Kidney epithelial cell (primary cell): Measurements from ENCODE around the gene ERCC3. TPM values are rescaled to one million over a fixed set of nuclear protein-coding genes. Genes with fewer than 3 reads are reported as not detected.

ENCODE experiments used
- DNase-seq: peaks from one replicate; pipeline ENCODE4 v3.0.0-alpha.2; 2010; ENCODE audit warnings: low read depth
- H3K27me3 ChIP-seq: 2 replicates; pipeline ENCODE4 v1.6.0; 2011; ENCODE audit warnings: low read length; ENCODE audit not compliant: control insufficient read depth, insufficient read depth
- H3K36me3 ChIP-seq: 2 replicates; pipeline ENCODE4 v1.5.1; 2011; ENCODE audit warnings: low read length; ENCODE audit not compliant: control insufficient read depth, insufficient read depth
- H3K4me3 ChIP-seq: 2 replicates; pipeline ENCODE4 v1.5.1; 2011; ENCODE audit warnings: low read depth, mild to moderate bottlenecking, control low read depth, low read length
- CTCF ChIP-seq: IDR thresholded peaks from 2 replicates; pipeline ENCODE4 v1.5.1; 2011; ENCODE audit warnings: mild to moderate bottlenecking, moderate library complexity, low read length, control low read depth, inconsistent platforms; ENCODE audit not compliant: insufficient read depth, poor library complexity, severe bottlenecking
- total RNA-seq: library from RNA; depleted of rRNA; stranded (reverse); fragments of >200 nt; gene quantifications from 2 replicates; pipeline ENCODE4 v1.2.3, GENCODE V29; 2015

The ERCC3 gene
- total RNA-seq: 31.5 and 34.9 TPM in 2 replicates

GRCh38 chr2:127293748-127294562 lies at the start of gene ERCC3:
TSS of gene ERCC3 (minus strand) at chr2:127294144. CDS start at chr2:127294081, 63 bp downstream.
- H3K27me3 ChIP-seq: no peaks in the 10 kb centered on the region
- TF ChIP-seq CTCF: no peak
- H3K4me3 ChIP-seq: peak within 1 kb of the TSS; percentile 86
- H3K36me3 ChIP-seq: peaks cover 7% of the 10 kb centered on the region
- DNase-seq: peak; percentile 39

- H3K36me3 ChIP-seq: no peaks in the 10 kb centered on the region
- no peaks in the 10 kb centered on the region for H3K27me3 ChIP-seq
- no peak for TF ChIP-seq CTCF
- H3K4me3 ChIP-seq: no peak overlapping the region
- DNase-seq: no peak
Observed at GRCh38 chr2:127343277-127343676, 49.3 kb upstream of the ERCC3 start.

GRCh38 chr2:127342101-127342500 lies 48.2 kb upstream of the ERCC3 start:
- Histone ChIP-seq H3K27me3 (no peaks in the 10 kb centered on the region), H3K36me3 (no peaks in the 10 kb centered on the region), H3K4me3 (no peak overlapping the region)
- TF ChIP-seq CTCF: no peak
- no peak for DNase-seq

GRCh38 chr2:127332335-127332734 lies 38.4 kb upstream of the ERCC3 start:
- Histone ChIP-seq H3K4me3 (no peak overlapping the region), H3K36me3 (no peaks in the 10 kb centered on the region), H3K27me3 (no peaks in the 10 kb centered on the region)
- TF ChIP-seq CTCF: no peak
- DNase-seq: no peak

GRCh38 chr2:127330753-127331152 lies 36.8 kb upstream of the ERCC3 start:
- TF ChIP-seq CTCF: no peak
- no peaks in the 10 kb centered on the region for H3K27me3 ChIP-seq
- H3K4me3 ChIP-seq: no peak overlapping the region
- no peaks in the 10 kb centered on the region for H3K36me3 ChIP-seq
- no peak for DNase-seq
